Effector memory CD8-positive, alpha-beta T cell (primary cell): ENCODE measurements around the gene GDF10.
A peak's percentile ranks its signal among the peaks of the same experiment; 100 is the strongest.

ENCODE experiments used
- ATAC-seq: fragments of 150-1000 bp; cut with Tn5 transposase; replicated peaks from 2 replicates; pipeline ENCODE4 v1.10.0; 2021; ENCODE audit warnings: mild to moderate bottlenecking, moderate library complexity
- DNase-seq, 3 experiments: peaks; one replicate each; pipeline ENCODE4 v3.0.0; 2021
- H3K27ac Mint-ChIP-seq, 2 donors: one replicate each; pipeline ENCODE4 v1.8.0; 2022; ENCODE audit warnings: mild to moderate bottlenecking in 2 of 2, mixed read lengths in 2 of 2, moderate library complexity in 2 of 2
- H3K27me3 Mint-ChIP-seq, 2 donors: one replicate each; pipeline ENCODE4 v1.8.0; 2022; ENCODE audit warnings: mixed read lengths in 2 of 2
- H3K36me3 Mint-ChIP-seq: one replicate; pipeline ENCODE4 v1.8.0; 2022; ENCODE audit warnings: mild to moderate bottlenecking, moderate library complexity, mixed read lengths; ENCODE audit not compliant: insufficient read depth
- H3K4me1 Mint-ChIP-seq, 2 donors: one replicate each; pipeline ENCODE4 v1.8.0; 2022; ENCODE audit warnings: low read depth in 2 of 2, mixed read lengths in 2 of 2
- H3K4me3 Mint-ChIP-seq, 2 donors: one replicate each; pipeline ENCODE4 v1.8.0; 2022; ENCODE audit warnings: mild to moderate bottlenecking in 2 of 2, mixed read lengths in 2 of 2, moderate library complexity in 2 of 2
- H3K9me3 Mint-ChIP-seq, 2 donors: one replicate each; pipeline ENCODE4 v1.8.0; 2022; ENCODE audit warnings: mixed read lengths in 2 of 2

The GDF10 gene

GRCh38 chr10:47289921-47290320 lies 10.1 kb upstream of the GDF10 start:
- DNase-seq: no peak

GRCh38 chr10:47290338-47290737 lies 9.7 kb upstream of the GDF10 start:
- no peak overlapping the region for H3K4me3 Mint-ChIP-seq
- no peak overlapping the region for H3K27ac Mint-ChIP-seq
- H3K9me3 Mint-ChIP-seq: no peaks in the 10 kb centered on the region
- DNase-seq: no peak
- H3K27me3 Mint-ChIP-seq: peaks cover 0 to 6% of the 10 kb centered on the region in 2 donors
- no peaks in the 10 kb centered on the region for H3K36me3 Mint-ChIP-seq
- no peak for ATAC-seq
- peaks cover 5 to 8% of the 10 kb centered on the region in 2 donors for H3K4me1 Mint-ChIP-seq

More at GRCh38 chr10:47289921-47290320, 10.1 kb upstream of the GDF10 start:
- peaks cover 0 to 9% of the 10 kb centered on the region in 2 donors for H3K27me3 Mint-ChIP-seq
- H3K4me3 Mint-ChIP-seq: no peak overlapping the region
- no peaks in the 10 kb centered on the region for H3K9me3 Mint-ChIP-seq
- peaks cover 5 to 9% of the 10 kb centered on the region in 2 donors for H3K4me1 Mint-ChIP-seq
- H3K36me3 Mint-ChIP-seq: no peaks in the 10 kb centered on the region
- ATAC-seq: no peak
- no peak overlapping the region for H3K27ac Mint-ChIP-seq

GRCh38 chr10:47291682-47292081 lies 8.3 kb upstream of the GDF10 start:
- Mint-ChIP-seq H3K27me3 (no peaks in the 10 kb centered on the region), H3K27ac (no peak overlapping the region)

GRCh38 chr10:47294057-47294456 lies 5.9 kb upstream of the GDF10 start:
- DNase-seq (no peak), ATAC-seq (no peak)

More at GRCh38 chr10:47291682-47292081, 8.3 kb upstream of the GDF10 start:
- no peaks in the 10 kb centered on the region for H3K36me3 Mint-ChIP-seq
- ATAC-seq (no peak), DNase-seq (no peak)
- H3K9me3 Mint-ChIP-seq: no peaks in the 10 kb centered on the region
- H3K4me1 Mint-ChIP-seq: peaks cover 0 to 2% of the 10 kb centered on the region in 2 donors
- no peak overlapping the region for H3K4me3 Mint-ChIP-seq

GRCh38 chr10:47294501-47294900 lies 5.5 kb upstream of the GDF10 start:
- ATAC-seq (no peak), DNase-seq (no peak)
- H3K27me3 Mint-ChIP-seq: peaks cover 0 to 1% of the 10 kb centered on the region in 2 donors

More at GRCh38 chr10:47294057-47294456, 5.9 kb upstream of the GDF10 start:
- Mint-ChIP-seq H3K4me1 (no peaks in the 10 kb centered on the region), H3K36me3 (no peaks in the 10 kb centered on the region), H3K4me3 (no peak overlapping the region), H3K27ac (no peak overlapping the region), H3K9me3 (no peaks in the 10 kb centered on the region), H3K27me3 (no peaks in the 10 kb centered on the region)

GRCh38 chr10:47295411-47295810 lies 4.6 kb upstream of the GDF10 start:
- Mint-ChIP-seq H3K4me3 (no peak overlapping the region), H3K9me3 (no peaks in the 10 kb centered on the region)

More at GRCh38 chr10:47294501-47294900, 5.5 kb upstream of the GDF10 start:
- no peak overlapping the region for H3K27ac Mint-ChIP-seq
- H3K9me3 Mint-ChIP-seq: no peaks in the 10 kb centered on the region
- no peak overlapping the region for H3K4me3 Mint-ChIP-seq
- no peaks in the 10 kb centered on the region for H3K4me1 Mint-ChIP-seq
- no peaks in the 10 kb centered on the region for H3K36me3 Mint-ChIP-seq

GRCh38 chr10:47296156-47296894 lies 3.7 kb upstream of the GDF10 start:
- no peak for DNase-seq
- Mint-ChIP-seq H3K27me3 (peaks cover 9 to 11% of the 10 kb centered on the region in 2 donors), H3K4me1 (peaks cover 0 to 3% of the 10 kb centered on the region in 2 donors), H3K27ac (no peak overlapping the region), H3K36me3 (no peaks in the 10 kb centered on the region), H3K4me3 (no peak overlapping the region), H3K9me3 (no peaks in the 10 kb centered on the region)
- no peak for ATAC-seq

More at GRCh38 chr10:47295411-47295810, 4.6 kb upstream of the GDF10 start:
- Mint-ChIP-seq H3K4me1 (no peaks in the 10 kb centered on the region), H3K27ac (no peak overlapping the region), H3K27me3 (peaks cover 0 to 5% of the 10 kb centered on the region in 2 donors), H3K36me3 (no peaks in the 10 kb centered on the region)
- ATAC-seq: no peak
- no peak for DNase-seq

- Mint-ChIP-seq H3K27me3 (peaks cover 11% of the 10 kb centered on the region in 2 donors), H3K27ac (no peak overlapping the region), H3K9me3 (no peaks in the 10 kb centered on the region), H3K4me1 (peaks cover 0 to 3% of the 10 kb centered on the region in 2 donors), H3K36me3 (no peaks in the 10 kb centered on the region), H3K4me3 (no peak overlapping the region)
- DNase-seq (no peak), ATAC-seq (no peak)
Measured at GRCh38 chr10:47296941-47297340, 3.1 kb upstream of the GDF10 start.

GRCh38 chr10:47297866-47298540 lies 2.0 kb upstream of the GDF10 start:
- H3K9me3 Mint-ChIP-seq: no peaks in the 10 kb centered on the region
- H3K4me3 Mint-ChIP-seq: no peak overlapping the region
- DNase-seq (no peak), ATAC-seq (no peak)
- H3K27me3 Mint-ChIP-seq: peaks cover 11% of the 10 kb centered on the region in 2 donors
- H3K36me3 Mint-ChIP-seq: no peaks in the 10 kb centered on the region
- H3K4me1 Mint-ChIP-seq: peaks cover 0 to 3% of the 10 kb centered on the region in 2 donors
- H3K27ac Mint-ChIP-seq: no peak overlapping the region

- ATAC-seq: no peak
Measured at GRCh38 chr10:47298715-47299114, 1.3 kb upstream of the GDF10 start.

GRCh38 chr10:47300429-47300931 lies 483 bp downstream of the GDF10 start:
- no peak for DNase-seq
- Mint-ChIP-seq H3K9me3 (no peaks in the 10 kb centered on the region), H3K27ac (no peak overlapping the region), H3K27me3 (peaks cover 11% of the 10 kb centered on the region in 2 donors), H3K36me3 (no peaks in the 10 kb centered on the region), H3K4me3 (peak overlapping the region; percentile 63 to 67), H3K4me1 (peaks cover 0 to 3% of the 10 kb centered on the region in 2 donors)
- no peak for ATAC-seq

More at GRCh38 chr10:47298715-47299114, 1.3 kb upstream of the GDF10 start:
- no peaks in the 10 kb centered on the region for H3K36me3 Mint-ChIP-seq
- H3K27me3 Mint-ChIP-seq: peaks cover 11% of the 10 kb centered on the region in 2 donors
- DNase-seq: no peak
- no peak overlapping the region for H3K27ac Mint-ChIP-seq
- H3K4me1 Mint-ChIP-seq: peaks cover 0 to 3% of the 10 kb centered on the region in 2 donors
- no peak overlapping the region for H3K4me3 Mint-ChIP-seq
- H3K9me3 Mint-ChIP-seq: no peaks in the 10 kb centered on the region

- ATAC-seq: no peak
Measured at GRCh38 chr10:47301833-47302232, 1.8 kb downstream of the GDF10 start.

GRCh38 chr10:47303105-47303504 lies 3.1 kb downstream of the GDF10 start:
- ATAC-seq (no peak), DNase-seq (no peak)
- Mint-ChIP-seq H3K4me1 (peaks cover 0 to 3% of the 10 kb centered on the region in 2 donors), H3K27me3 (peaks cover 11% of the 10 kb centered on the region in 2 donors), H3K27ac (no peak overlapping the region), H3K4me3 (no peak overlapping the region), H3K36me3 (no peaks in the 10 kb centered on the region), H3K9me3 (no peaks in the 10 kb centered on the region)

More at GRCh38 chr10:47301833-47302232, 1.8 kb downstream of the GDF10 start:
- Mint-ChIP-seq H3K36me3 (no peaks in the 10 kb centered on the region), H3K27me3 (peaks cover 11% of the 10 kb centered on the region in 2 donors), H3K27ac (no peak overlapping the region), H3K4me1 (peaks cover 0 to 3% of the 10 kb centered on the region in 2 donors), H3K9me3 (no peaks in the 10 kb centered on the region), H3K4me3 (no peak overlapping the region)
- DNase-seq: no peak
